PFSK-1 (cell line): ENCODE measurements around the gene GLYATL1.

ENCODE experiments used
- FOXP2 ChIP-seq: optimal IDR thresholded peaks from 2 replicates; pipeline ENCODE3; 2011; ENCODE audit warnings: borderline replicate concordance, control low read depth, inconsistent platforms; ENCODE audit not compliant: insufficient read depth; ENCODE audit errors: extremely low read length, extremely low read depth
- POLR2AphosphoS5 ChIP-seq: IDR thresholded peaks from 2 replicates; pipeline ENCODE4 v1.6.1; 2012; ENCODE audit warnings: low read depth, mild to moderate bottlenecking, control low read depth, low read length, moderate library complexity
- SIN3A ChIP-seq: IDR thresholded peaks from 2 replicates; pipeline ENCODE4 v1.6.1; 2012; ENCODE audit warnings: mild to moderate bottlenecking, low read length, moderate library complexity, borderline replicate concordance; ENCODE audit not compliant: insufficient read depth
- TAF1 ChIP-seq: IDR thresholded peaks from 2 replicates; pipeline ENCODE4 v1.6.1; 2012; ENCODE audit warnings: low read length, control low read depth, borderline replicate concordance; ENCODE audit not compliant: insufficient read depth
- TF ChIP-seq, protein P1 (sequence below), 2 experiments: IDR thresholded peaks; 2 replicates each; pipeline versions ENCODE4 v1.6.1 to v1.8.0; 2011 to 2012; ENCODE audit warnings: low read depth in 2 of 2, low read length in 2 of 2, control low read depth in 1 of 2, inconsistent platforms in 1 of 2, mild to moderate bottlenecking in 1 of 2, moderate library complexity in 1 of 2; ENCODE audit not compliant: insufficient read depth in 1 of 2

Gene GLYATL1

DNA sequence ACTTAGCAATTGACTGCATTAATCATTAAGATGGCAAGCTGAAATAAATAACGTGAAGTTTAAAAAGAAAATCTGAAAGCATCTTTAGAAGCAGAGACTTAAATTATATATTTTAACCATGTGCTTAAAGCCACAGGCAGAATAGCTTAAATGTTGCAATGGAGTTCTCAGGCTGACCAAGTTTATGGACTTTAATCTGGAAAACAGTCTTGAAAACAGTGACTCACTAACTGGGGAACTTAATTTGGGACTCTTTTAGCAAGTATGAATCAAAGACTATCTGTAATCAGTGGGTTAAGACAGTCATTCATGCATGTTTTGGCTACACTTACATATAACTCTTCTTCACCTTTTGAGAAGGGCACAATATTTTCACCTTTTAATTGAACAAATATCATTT lies 12.6 kb upstream of the GLYATL1 start:
- TF ChIP-seq FOXP2 (no peak), POLR2AphosphoS5 (no peak), SIN3A (no peak), TAF1 (no peak)
- TF ChIP-seq, protein P1, sequence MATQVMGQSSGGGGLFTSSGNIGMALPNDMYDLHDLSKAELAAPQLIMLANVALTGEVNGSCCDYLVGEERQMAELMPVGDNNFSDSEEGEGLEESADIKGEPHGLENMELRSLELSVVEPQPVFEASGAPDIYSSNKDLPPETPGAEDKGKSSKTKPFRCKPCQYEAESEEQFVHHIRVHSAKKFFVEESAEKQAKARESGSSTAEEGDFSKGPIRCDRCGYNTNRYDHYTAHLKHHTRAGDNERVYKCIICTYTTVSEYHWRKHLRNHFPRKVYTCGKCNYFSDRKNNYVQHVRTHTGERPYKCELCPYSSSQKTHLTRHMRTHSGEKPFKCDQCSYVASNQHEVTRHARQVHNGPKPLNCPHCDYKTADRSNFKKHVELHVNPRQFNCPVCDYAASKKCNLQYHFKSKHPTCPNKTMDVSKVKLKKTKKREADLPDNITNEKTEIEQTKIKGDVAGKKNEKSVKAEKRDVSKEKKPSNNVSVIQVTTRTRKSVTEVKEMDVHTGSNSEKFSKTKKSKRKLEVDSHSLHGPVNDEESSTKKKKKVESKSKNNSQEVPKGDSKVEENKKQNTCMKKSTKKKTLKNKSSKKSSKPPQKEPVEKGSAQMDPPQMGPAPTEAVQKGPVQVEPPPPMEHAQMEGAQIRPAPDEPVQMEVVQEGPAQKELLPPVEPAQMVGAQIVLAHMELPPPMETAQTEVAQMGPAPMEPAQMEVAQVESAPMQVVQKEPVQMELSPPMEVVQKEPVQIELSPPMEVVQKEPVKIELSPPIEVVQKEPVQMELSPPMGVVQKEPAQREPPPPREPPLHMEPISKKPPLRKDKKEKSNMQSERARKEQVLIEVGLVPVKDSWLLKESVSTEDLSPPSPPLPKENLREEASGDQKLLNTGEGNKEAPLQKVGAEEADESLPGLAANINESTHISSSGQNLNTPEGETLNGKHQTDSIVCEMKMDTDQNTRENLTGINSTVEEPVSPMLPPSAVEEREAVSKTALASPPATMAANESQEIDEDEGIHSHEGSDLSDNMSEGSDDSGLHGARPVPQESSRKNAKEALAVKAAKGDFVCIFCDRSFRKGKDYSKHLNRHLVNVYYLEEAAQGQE (IDR thresholded peaks at IDR 0.05; ENCODE audit: insufficient read depth in 1 of 2, low read depth in 2 of 2, low read length in 2 of 2), result no peak

DNA sequence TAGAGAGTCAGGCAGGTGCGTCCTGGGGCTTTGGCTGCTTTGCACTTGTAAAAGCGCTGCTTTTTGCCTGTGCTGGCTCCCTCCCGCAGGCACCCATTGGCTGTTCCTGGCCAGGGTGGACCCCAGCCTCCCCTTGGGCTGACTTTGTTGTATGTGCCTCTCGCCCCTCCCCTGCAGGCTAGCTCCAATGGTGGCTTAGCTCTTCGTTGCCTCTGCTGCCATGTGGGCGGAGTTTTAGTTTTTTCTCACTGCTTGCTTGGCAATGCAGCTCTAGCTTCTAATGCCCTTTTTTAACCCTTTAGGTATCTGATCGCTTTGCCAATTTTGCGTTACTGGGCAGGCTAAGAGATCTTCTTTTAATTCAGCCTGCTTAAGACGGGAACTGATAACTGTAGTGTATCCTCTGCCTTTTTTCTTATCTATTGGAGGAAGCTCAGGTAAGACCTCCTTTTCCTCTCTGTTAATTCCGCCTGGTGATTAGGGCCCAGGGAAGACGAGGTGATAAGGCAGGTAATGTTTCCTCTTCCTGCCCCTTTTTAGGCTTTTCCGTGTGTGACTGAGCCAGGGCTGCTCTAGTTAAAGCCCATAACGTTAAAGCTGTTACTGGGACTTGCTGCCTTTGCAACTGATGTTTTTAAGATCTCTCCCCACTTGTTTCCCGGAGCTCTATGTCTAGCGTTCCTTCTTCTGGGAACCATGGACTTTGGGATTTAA lies 11.7 kb upstream of the GLYATL1 start:
- no peak for TF ChIP-seq TAF1
- TF ChIP-seq POLR2AphosphoS5, result no peak
- TF ChIP-seq, protein P1 (IDR thresholded peaks at IDR 0.05; ENCODE audit: insufficient read depth in 1 of 2, low read depth in 2 of 2, low read length in 2 of 2), result no peak
- no peak for TF ChIP-seq FOXP2
- no peak for TF ChIP-seq SIN3A

DNA sequence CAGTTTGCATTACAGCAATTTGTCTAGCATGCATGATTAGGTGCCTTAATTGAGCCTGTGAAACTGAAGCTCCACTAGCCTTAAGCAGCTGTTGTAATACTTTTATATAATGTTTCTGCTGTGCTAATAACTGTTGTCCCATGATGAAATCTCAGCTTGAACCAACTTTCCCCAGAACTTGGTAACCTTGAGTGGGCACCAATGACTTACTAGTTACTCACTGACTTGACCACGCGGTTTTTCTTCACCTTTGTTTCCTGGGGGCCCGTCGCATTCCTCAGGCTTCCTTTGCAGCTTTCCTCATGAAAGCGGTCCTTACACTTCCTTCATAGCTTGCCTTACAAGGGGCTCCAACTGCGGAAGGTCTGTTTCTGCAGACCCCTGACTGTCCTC lies 11.2 kb upstream of the GLYATL1 start:
- no peak for TF ChIP-seq POLR2AphosphoS5

DNA sequence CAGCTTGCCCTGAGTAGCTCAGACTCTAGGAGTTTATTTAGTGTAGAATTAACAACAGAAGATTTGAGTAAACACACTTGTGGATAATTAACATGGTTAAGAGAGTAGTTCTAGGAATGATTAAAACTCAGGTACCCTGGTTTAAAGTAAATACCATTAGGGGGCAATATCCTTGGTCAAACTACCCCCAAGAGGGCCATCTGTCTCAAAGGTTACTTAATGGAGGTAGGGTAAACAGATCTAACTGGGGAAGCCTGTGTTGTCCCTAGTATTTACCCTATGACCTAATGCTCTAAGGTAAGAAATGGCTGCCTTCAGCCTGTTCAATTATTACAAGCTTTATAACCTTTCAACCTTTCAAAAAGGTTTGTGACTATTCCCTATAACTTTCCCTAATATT lies 10.6 kb upstream of the GLYATL1 start:
- TF ChIP-seq POLR2AphosphoS5, result no peak
- TF ChIP-seq FOXP2, result no peak
- TF ChIP-seq SIN3A, result no peak
- TF ChIP-seq, protein P1 (IDR thresholded peaks at IDR 0.05; ENCODE audit: insufficient read depth in 1 of 2, low read depth in 2 of 2, low read length in 2 of 2), result no peak
- no peak for TF ChIP-seq TAF1

DNA sequence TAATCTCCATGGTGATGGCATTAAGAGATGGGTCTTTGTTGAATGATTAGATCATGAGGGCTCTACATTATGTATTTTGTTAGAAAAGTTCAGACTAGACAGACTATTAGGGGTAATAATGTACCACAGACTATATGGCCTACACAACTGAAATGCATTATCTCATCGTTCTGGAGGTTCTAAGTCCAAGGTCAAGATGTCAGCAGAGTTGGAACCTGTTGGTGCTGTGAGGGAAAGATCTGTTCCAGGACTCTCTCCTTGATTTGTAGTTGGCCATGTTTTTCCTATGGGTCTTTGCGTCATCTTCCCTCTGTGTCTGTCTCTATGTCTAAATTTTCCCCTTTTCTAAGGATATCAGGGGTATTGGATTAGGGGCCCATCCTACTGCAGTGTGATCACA lies 8.4 kb upstream of the GLYATL1 start:
- no peak for TF ChIP-seq POLR2AphosphoS5
- no peak for TF ChIP-seq FOXP2
- TF ChIP-seq TAF1, result no peak
- TF ChIP-seq, protein P1 (IDR thresholded peaks at IDR 0.05; ENCODE audit: insufficient read depth in 1 of 2, low read depth in 2 of 2, low read length in 2 of 2), result no peak
- no peak for TF ChIP-seq SIN3A
